ENCODE results near the gene GSTM1.

GSTM1 gene

DNA sequence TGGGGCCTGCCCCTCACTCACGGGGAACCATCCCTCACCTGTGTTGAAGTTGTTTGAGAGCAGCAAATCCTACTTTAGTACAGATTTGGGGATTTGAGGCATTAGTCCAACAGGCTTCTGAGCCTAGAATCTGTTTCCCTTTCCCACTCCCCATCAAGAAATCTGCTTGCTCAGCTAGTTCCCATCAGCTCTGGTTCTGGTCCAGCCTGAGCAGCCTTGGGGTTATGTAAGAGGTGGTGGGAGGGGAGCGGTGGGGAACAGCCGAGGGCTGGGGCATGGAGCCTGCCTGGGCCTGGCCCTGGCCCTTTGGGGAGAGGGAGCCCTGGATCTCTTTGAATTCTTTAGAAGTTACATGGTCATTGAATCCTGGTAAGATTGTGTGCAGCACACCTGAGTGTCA, 28.5 kb downstream of the GSTM1 start:
- no peak overlapping the region for H3K27ac ChIP-seq
- TF ChIP-seq, protein P1, sequence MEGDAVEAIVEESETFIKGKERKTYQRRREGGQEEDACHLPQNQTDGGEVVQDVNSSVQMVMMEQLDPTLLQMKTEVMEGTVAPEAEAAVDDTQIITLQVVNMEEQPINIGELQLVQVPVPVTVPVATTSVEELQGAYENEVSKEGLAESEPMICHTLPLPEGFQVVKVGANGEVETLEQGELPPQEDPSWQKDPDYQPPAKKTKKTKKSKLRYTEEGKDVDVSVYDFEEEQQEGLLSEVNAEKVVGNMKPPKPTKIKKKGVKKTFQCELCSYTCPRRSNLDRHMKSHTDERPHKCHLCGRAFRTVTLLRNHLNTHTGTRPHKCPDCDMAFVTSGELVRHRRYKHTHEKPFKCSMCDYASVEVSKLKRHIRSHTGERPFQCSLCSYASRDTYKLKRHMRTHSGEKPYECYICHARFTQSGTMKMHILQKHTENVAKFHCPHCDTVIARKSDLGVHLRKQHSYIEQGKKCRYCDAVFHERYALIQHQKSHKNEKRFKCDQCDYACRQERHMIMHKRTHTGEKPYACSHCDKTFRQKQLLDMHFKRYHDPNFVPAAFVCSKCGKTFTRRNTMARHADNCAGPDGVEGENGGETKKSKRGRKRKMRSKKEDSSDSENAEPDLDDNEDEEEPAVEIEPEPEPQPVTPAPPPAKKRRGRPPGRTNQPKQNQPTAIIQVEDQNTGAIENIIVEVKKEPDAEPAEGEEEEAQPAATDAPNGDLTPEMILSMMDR (IDR thresholded peaks at IDR 0.05; ENCODE audit: low read depth, low read length, missing control alignments): no peak
- H3K4me3 ChIP-seq (ENCODE audit: low read depth, low read length): no peak overlapping the region
- H3K27me3 ChIP-seq (replicated peaks): no peaks in the 10 kb centered on the region
- in situ Hi-C loops (cut with HindIII; ENCODE audit: low pct_ligation_motif_present, low sequenced_read_pairs): no loop called here
- no peak for DNase-seq
- no peaks in the 10 kb centered on the region for H3K36me3 ChIP-seq (replicated peaks)

DNA sequence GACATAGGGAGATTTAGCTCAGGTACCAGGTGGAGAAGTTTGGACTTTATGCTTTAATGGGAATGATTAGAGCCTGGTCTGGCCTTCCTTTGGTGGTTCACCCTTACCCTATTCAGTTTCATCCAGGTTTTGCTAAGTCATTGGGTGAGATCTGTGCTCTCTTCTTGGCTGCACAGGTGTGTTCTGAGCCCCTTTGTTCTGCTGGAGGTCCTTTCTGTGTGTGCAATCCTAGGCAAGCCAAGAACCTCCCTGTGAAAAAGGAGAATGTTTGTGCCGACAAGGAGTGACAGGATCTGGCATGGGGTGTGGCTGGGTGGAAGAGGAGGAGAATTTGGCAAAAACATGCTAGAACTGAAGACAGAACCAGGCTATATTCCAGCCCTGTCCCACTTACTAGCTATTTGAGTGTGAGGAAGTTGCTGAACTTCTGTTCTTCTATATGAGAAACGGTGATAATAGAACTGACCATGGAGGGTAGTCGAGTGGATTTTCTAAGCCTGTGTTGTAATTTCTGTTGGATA, 29.0 kb downstream of the GSTM1 start:
- Histone ChIP-seq H3K36me3 (replicated peaks) (no peaks in the 10 kb centered on the region), H3K27ac (no peak overlapping the region), H3K4me3 (ENCODE audit: low read depth, low read length) (no peak overlapping the region), H3K27me3 (replicated peaks) (no peaks in the 10 kb centered on the region)
- TF ChIP-seq, protein P1 (IDR thresholded peaks at IDR 0.05; ENCODE audit: low read depth, low read length, missing control alignments): no peak
- in situ Hi-C loops (cut with HindIII; ENCODE audit: low pct_ligation_motif_present, low sequenced_read_pairs): no loop called here
- DNase-seq: no peak

DNA sequence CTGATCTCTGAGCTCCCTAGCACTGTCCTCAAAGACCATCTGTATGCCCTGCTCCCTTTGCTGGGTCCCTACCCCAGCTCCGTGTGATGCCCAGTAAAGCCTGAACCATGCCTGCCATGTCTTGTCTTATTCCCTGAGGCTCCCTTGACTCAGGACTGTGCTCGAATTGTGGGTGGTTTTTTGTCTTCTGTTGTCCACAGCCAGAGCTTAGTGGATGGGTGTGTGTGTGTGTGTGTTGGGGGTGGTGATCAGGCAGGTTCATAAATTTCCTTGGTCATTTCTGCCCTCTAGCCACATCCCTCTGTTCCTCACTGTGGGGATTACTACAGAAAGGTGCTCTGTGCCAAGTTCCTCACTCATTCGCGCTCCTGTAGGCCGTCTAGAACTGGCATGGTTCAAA, 30.1 kb downstream of the GSTM1 start:
- in situ Hi-C loops (cut with HindIII; ENCODE audit: low pct_ligation_motif_present, low sequenced_read_pairs): no loop called here
- Histone ChIP-seq H3K27me3 (replicated peaks) (no peaks in the 10 kb centered on the region), H3K27ac (no peak overlapping the region), H3K4me3 (ENCODE audit: low read depth, low read length) (no peak overlapping the region), H3K36me3 (replicated peaks) (no peaks in the 10 kb centered on the region)
- TF ChIP-seq, protein P1 (IDR thresholded peaks at IDR 0.05; ENCODE audit: low read depth, low read length, missing control alignments): no peak
- DNase-seq: no peak

DNA sequence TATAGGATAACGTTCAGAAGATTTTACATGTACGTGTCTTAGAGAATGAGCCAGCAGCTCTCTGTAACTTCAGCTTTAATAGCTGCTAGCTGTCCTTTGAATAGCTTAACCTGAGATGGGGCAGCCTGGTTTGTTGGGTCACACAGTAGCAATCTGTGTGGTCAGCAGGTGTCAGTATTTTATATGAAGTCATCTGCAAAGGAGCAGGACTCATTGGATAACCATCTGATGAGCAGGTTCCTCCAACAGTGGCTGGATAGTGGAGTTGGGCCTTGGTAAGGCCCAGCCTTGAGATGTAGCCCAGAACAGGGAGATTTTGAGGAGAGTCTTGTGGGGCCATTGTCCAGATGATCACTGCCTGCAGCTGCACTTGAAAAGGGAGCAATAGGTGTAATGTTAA, 30.9 kb downstream of the GSTM1 start:
- TF ChIP-seq, protein P1 (IDR thresholded peaks at IDR 0.05; ENCODE audit: low read depth, low read length, missing control alignments): no peak
- DNase-seq: no peak
- Histone ChIP-seq H3K4me3 (ENCODE audit: low read depth, low read length) (no peak overlapping the region), H3K36me3 (replicated peaks) (no peaks in the 10 kb centered on the region), H3K27me3 (replicated peaks) (no peaks in the 10 kb centered on the region), H3K27ac (no peak overlapping the region)
- in situ Hi-C loops (cut with HindIII; ENCODE audit: low pct_ligation_motif_present, low sequenced_read_pairs): no loop called here

DNA sequence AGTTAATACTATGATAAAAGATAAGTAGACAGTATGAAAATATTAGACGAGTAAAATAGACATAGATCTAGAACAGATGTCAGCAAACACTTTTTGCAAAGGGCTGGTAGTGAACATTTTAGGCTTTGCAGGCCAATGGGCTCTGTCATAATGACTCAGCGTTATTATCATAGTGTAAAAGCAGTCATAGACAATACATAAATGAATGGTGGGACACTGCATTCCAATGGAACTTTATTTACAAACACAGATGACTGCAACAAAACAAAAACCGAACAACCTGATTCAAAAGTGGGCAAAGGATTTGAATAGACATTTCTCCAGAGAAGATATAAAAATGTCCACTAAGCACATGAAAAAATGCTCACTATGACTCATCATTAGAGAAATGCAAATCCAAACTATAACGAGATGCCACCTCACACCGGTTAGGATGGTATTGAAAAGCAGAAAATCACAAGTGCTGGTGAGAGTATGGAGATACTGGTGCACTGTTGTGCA, 31.8 kb downstream of the GSTM1 start:
- in situ Hi-C loops (cut with HindIII; ENCODE audit: low pct_ligation_motif_present, low sequenced_read_pairs): no loop called here
- TF ChIP-seq, protein P1 (IDR thresholded peaks at IDR 0.05; ENCODE audit: low read depth, low read length, missing control alignments): no peak
- peak; percentile 25 for DNase-seq
- Histone ChIP-seq H3K4me3 (ENCODE audit: low read depth, low read length) (no peak overlapping the region), H3K27ac (peak overlapping the region; percentile 52), H3K27me3 (replicated peaks) (no peaks in the 10 kb centered on the region), H3K36me3 (replicated peaks) (no peaks in the 10 kb centered on the region)

DNA sequence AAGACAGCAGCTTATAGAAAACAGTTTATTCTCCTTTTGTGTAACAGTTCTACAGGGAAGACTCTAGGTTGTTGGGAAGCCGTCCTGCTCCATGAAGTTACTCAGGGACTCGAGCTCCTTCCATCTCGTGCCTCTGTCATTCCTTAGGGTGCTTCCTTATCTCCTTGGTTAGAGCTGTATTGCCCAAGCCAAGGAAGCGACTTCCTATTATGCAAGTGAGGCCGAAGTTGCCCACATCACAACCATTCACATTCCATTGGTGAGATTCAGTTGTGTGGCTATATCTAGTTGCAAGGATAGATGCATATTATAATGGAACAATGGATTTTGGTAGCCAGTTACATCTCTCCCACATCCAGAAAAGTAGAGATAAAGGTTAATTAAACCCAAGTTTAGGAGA, 33.4 kb downstream of the GSTM1 start:
- Histone ChIP-seq H3K27me3 (replicated peaks) (no peaks in the 10 kb centered on the region), H3K27ac (no peak overlapping the region), H3K36me3 (replicated peaks) (no peaks in the 10 kb centered on the region), H3K4me3 (ENCODE audit: low read depth, low read length) (no peak overlapping the region)
- in situ Hi-C loops (cut with HindIII; ENCODE audit: low pct_ligation_motif_present, low sequenced_read_pairs): no loop called here
- DNase-seq: no peak
- TF ChIP-seq, protein P1 (IDR thresholded peaks at IDR 0.05; ENCODE audit: low read depth, low read length, missing control alignments): no peak

All from brain microvascular endothelial cell (primary cell).